Spinal cord (tissue), 10 donors: ENCODE results near the gene COPZ1. TPM values are rescaled to one million over a fixed set of nuclear protein-coding genes. Genes with fewer than 3 reads are reported as not detected.
"Not testable (repeated sequence)": the region's sequence is repeated elsewhere in the genome, so short reads cannot be mapped to it uniquely, and the experiment has no call there.

ENCODE experiments used
- DNase-seq, 6 donors: peaks; one replicate each; pipeline versions ENCODE4 v3.0.0 to v3.0.0-alpha.2; 2013 to 2015; ENCODE audit warnings: low spot score in 6 of 6, low read depth in 4 of 6
- H3K27ac ChIP-seq: one replicate; pipeline ENCODE4 v1.5.1; 2013; ENCODE audit warnings: low read depth, low read length, control low read depth
- H3K27me3 ChIP-seq: one replicate; pipeline ENCODE4 v1.6.1; 2013; ENCODE audit warnings: low read length; ENCODE audit not compliant: control insufficient read depth, insufficient read depth
- H3K36me3 ChIP-seq: one replicate; pipeline ENCODE4 v1.6.1; 2013; ENCODE audit warnings: low read length; ENCODE audit not compliant: control insufficient read depth, insufficient read depth
- H3K4me1 ChIP-seq: one replicate; pipeline ENCODE4 v1.6.1; 2013; ENCODE audit warnings: low read length; ENCODE audit not compliant: control insufficient read depth, insufficient read depth
- H3K4me3 ChIP-seq: one replicate; pipeline ENCODE4 v1.5.1; 2013; ENCODE audit warnings: low read depth, low read length, control low read depth
- H3K9me3 ChIP-seq: one replicate; pipeline ENCODE4 v1.6.1; 2013; ENCODE audit warnings: low read length; ENCODE audit not compliant: control insufficient read depth, insufficient read depth
- WGBS: methylation state at CpG from one replicate; pipeline ENCODE4 v1.1.5; 2013; ENCODE audit warnings: missing lambda C conversion rate; ENCODE audit not compliant: insufficient coverage; 5-methylcytosine and 5-hydroxymethylcytosine counted together
- polyA plus RNA-seq, 2 donors: library from polyadenylated mRNA; unstranded; fragments of 120-200 nt; gene quantifications; one replicate each; pipeline ENCODE4 v1.2.1, GENCODE V29; 2013; ENCODE audit not compliant: insufficient read length in 2 of 2
- total RNA-seq, 2 donors: library from RNA; depleted of rRNA in 1 of 2; stranded (reverse); fragments of 120-200 nt in 1 of 2; fragments of >200 nt in 1 of 2; gene quantifications; one replicate each; pipeline versions ENCODE4 v1.2.3 to v1.2.4, GENCODE V29; 2013 to 2014
- donor health status: healthy.

COPZ1 gene
- total and polyA plus RNA-seq, 4 donors = 91.0 to 164 (median 156) TPM

GRCh38 chr12:54282949-54283593, 41.9 kb upstream of the COPZ1 start:
- Histone ChIP-seq H3K36me3 (peaks cover 18% of the 10 kb centered on the region), H3K4me1 (peaks cover 14% of the 10 kb centered on the region)
- 31% methylated on average over 5 of the region's 11 CpGs for WGBS

DNA sequence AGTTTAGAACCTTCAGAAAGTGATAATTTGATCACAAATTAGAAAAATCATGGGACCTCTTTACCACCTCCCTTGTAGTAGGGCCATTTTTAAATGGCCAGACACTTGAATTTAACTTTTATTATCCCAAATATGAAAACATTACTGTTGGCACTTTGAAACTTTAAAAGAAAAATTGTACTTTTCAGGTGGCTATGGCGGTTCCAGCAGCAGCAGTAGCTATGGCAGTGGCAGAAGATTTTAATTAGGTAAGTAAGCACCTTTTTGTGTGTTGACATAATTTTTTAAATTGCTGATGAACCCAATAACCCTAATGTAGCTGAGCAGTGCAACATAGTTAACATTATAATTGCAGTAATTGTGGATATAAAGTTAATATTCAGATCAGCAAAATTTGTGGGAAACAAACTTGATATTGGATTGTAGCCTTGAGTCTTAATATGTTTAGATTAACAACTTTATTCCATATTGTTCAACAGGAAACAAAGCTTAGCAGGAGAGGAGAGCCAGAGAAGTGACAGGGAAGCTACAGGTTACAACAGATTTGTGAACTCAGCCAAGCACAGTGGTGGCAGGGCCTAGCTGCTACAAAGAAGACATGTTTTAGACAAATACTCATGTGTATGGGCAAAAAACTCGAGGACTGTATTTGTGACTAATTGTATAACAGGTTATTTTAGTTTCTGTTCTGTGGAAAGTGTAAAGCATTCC, 40.7 kb upstream of the COPZ1 start:
- peaks cover 14% of the 10 kb centered on the region for H3K4me1 ChIP-seq
- not testable (repeated sequence) for H3K9me3 ChIP-seq, H3K27me3 ChIP-seq, DNase-seq, H3K27ac ChIP-seq, H3K4me3 ChIP-seq
- peaks cover 28% of the 10 kb centered on the region for H3K36me3 ChIP-seq
- no CpG with 5 or more reads among the region's 2 CpGs for WGBS

More at GRCh38 chr12:54282949-54283593, 41.9 kb upstream of the COPZ1 start:
- H3K4me3 ChIP-seq = peak overlapping the region; percentile 99
- DNase-seq = no peak
- no peak overlapping the region for H3K27ac ChIP-seq
- H3K9me3 ChIP-seq = no peaks in the 10 kb centered on the region
- H3K27me3 ChIP-seq = no peaks in the 10 kb centered on the region

DNA sequence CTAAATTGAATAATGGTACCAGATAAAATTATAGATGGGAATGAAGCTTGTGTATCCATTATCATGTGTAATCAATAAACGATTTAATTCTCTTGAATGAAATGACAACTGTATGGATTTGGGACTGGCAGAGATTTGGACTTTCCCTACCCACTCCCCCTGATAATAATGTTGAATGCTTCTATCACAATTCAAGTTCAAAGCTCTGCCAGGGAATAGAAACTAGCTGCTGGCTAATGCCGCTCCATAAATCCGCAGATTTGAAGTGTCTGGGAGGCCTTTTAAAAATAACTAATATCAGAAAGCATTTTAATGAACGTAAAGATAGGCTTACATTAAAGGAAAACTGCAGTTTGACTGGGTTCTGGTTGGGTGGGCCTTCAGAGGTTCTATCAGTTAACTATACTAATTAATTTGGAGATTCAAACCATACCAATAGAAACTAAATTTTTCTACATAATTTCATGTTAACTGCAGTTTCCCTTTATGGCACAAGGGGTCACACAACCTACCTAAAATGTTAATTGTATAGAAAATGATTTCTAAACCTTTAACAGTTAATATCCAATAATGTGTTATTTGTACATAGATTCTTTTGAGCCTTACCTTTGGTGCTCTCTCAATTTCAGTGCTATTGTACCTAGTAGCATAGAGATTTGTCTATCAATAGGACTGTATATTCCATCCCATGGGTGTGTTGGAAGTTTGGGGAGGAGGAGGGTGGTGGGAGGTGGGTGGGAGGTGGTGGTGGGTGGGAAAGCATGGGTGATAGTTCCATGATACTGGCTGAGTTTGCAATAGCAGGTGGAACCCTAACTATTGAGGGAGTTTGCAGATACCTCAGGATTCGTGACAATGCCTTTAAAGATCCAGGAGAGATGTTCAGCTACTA, 39.5 kb upstream of the COPZ1 start:
- Histone ChIP-seq H3K36me3 (peaks cover 28% of the 10 kb centered on the region), H3K9me3 (no peaks in the 10 kb centered on the region), H3K4me1 (peaks cover 14% of the 10 kb centered on the region), H3K27me3 (no peaks in the 10 kb centered on the region), H3K27ac (no peak overlapping the region), H3K4me3 (no peak overlapping the region)
- WGBS = 58% methylated on average over 1 of the region's 5 CpGs
- DNase-seq = no peak

DNA sequence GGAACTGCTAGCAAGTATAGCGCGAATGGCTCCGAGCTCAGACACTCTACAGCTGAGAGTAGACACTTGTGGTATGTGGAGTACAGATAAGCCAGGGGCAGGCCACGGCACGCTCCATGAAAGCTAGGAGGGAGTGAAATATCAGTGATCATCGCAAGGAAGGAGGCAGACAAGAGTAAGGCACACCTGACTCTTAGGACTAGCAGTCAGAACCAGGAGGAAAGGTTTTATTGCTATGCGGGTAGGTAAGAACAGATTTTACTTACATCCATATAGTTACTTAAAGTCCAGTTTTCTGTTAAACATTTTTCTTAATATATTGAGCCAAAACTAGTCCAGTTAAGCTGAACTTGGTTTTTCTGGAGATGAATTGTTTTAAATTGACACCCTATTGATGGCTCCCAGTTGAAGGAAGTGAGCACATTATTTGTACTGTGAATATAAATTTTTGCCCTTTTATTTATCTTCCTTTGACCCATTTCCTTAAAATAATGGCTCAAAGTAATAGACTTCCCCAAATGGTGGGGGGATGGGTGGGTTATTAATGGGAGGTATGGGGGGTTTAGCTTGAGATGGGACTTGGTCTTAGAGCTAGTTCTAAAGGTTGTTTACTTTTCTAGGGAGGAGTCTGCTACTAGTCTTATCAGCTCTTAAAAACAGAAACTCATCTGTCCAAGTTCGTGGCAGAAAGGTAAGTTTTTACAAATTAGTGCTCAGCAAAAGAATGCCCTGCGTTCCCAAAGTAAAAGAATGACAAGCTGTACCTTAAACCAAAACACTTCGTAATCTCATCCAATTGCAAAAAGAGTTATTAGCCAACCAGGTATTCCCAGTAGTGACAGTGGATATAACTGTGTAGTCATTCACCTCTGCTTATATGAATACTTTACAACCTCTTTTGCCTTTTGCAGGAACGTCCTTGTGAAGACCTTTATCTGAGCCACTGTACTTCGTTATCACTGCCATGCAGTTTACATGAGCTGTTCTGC, 38.6 kb upstream of the COPZ1 start:
- H3K36me3 ChIP-seq = peaks cover 25% of the 10 kb centered on the region
- H3K9me3 ChIP-seq = no peaks in the 10 kb centered on the region
- H3K4me1 ChIP-seq = peaks cover 14% of the 10 kb centered on the region
- H3K27ac ChIP-seq = no peak overlapping the region
- no peak for DNase-seq
- 77% methylated on average over 6 of the region's 12 CpGs for WGBS
- no peak overlapping the region for H3K4me3 ChIP-seq
- no peaks in the 10 kb centered on the region for H3K27me3 ChIP-seq

- peaks cover 27% of the 10 kb centered on the region for H3K36me3 ChIP-seq
- no peaks in the 10 kb centered on the region for H3K27me3 ChIP-seq
- H3K27ac ChIP-seq = no peak overlapping the region
- DNase-seq = peak in 2 of 6 donors; percentile 81 to 85
- no peak overlapping the region for H3K4me3 ChIP-seq
- H3K9me3 ChIP-seq = no peaks in the 10 kb centered on the region
- WGBS = 74% methylated on average over 6 of the region's 8 CpGs
- H3K4me1 ChIP-seq = peaks cover 12% of the 10 kb centered on the region
Observed at GRCh38 chr12:54287261-54288157, 37.4 kb upstream of the COPZ1 start.

DNA sequence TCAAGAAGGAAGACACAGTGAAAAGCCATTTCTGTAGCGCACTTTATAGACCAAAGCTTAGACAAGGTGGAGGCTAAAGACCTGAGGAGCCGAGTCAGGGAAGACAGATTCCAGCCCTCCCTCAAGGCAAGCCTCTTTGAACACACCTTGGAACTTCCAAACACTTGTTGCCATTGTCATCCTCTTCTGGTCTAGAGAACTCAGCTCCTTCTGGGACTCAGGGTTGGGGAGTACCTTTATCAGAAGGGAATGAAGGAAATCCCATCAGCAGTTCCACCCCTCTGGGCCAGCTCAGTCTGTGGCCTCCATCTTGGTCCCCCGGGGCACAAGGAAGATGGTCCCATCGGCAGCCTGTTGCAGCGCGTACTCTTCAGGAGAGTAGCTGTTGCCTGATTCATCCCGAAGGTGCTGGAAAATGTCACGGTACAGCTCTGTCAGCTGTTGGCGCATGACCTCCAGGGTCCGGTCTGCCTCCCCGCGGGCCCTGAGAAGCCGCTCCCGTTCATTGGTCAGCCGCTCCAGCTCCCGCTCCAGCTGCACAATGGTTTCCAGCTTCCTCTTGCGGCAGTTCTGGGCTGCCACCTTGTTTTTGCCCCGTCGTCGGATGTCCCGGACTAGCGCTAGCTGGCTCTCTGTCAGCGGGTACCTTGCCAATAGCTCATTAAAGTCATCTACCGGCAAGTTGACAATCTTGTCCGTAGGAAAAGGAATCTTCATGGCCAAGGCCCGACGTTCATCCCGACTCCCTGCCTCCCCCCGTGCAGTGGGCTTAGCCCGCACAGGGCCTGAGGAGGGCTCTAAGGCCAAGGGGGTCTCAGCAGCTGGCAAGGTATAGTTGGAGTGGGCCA, 32.6 kb upstream of the COPZ1 start:
- H3K36me3 ChIP-seq = peaks cover 24% of the 10 kb centered on the region
- 94% methylated on average over 30 of the region's 30 CpGs for WGBS
- H3K27me3 ChIP-seq = no peaks in the 10 kb centered on the region
- DNase-seq = no peak
- no peaks in the 10 kb centered on the region for H3K9me3 ChIP-seq
- peaks cover 11% of the 10 kb centered on the region for H3K4me1 ChIP-seq
- no peak overlapping the region for H3K4me3 ChIP-seq
- no peak overlapping the region for H3K27ac ChIP-seq

DNA sequence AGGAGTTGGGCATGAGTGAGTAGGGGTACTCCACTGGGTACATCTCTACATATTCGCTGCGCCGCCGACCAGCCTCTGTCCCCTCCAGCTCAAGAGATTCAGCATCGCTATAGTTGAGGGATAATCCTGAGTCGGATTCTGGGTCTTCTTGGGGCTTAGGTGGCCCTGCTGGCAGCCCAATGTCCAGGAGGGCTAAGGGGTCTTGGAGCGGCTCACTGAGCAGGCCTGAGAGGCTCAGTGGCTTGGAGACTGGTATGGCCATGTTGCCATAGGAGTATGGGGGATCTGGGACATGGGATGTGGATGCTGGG, 32.0 kb upstream of the COPZ1 start:
- WGBS = over 99% methylated on average over 7 of the region's 7 CpGs
- H3K36me3 ChIP-seq = peaks cover 19% of the 10 kb centered on the region

More for the DNA sequence above, 32.0 kb upstream of the COPZ1 start:
- Histone ChIP-seq H3K27ac (no peak overlapping the region), H3K4me3 (no peak overlapping the region), H3K9me3 (no peaks in the 10 kb centered on the region), H3K27me3 (no peaks in the 10 kb centered on the region), H3K4me1 (peaks cover 11% of the 10 kb centered on the region)
- DNase-seq = no peak
